ENCODE measurements around the gene XAF1.

Gene XAF1, protein sequence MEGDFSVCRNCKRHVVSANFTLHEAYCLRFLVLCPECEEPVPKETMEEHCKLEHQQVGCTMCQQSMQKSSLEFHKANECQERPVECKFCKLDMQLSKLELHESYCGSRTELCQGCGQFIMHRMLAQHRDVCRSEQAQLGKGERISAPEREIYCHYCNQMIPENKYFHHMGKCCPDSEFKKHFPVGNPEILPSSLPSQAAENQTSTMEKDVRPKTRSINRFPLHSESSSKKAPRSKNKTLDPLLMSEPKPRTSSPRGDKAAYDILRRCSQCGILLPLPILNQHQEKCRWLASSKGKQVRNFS
- total RNA-seq = 96.3 to 111 (median 97.2) reads per million in 3 donors

- no peaks in the 10 kb centered on the region for H3K9me3 ChIP-seq (ENCODE audit: control insufficient read depth, low read length)
- peak within 1 kb of the TSS; percentile 63 for H3K4me3 ChIP-seq (ENCODE audit: insufficient read depth, low read depth, low read length, poor library complexity, severe bottlenecking)
- DNase-seq = peak; percentile 7 to 21 (median 17)
- no peaks in the 10 kb centered on the region for H3K27me3 ChIP-seq (replicated peaks; ENCODE audit: control insufficient read depth, insufficient read depth, low read length, poor library complexity, severe bottlenecking)
- peaks cover 12% of the 10 kb centered on the region for H3K4me1 ChIP-seq (ENCODE audit: control insufficient read depth, insufficient read depth, low read length, poor library complexity, severe bottlenecking)
- H3K27ac ChIP-seq (ENCODE audit: insufficient read depth, low read length, poor library complexity, severe bottlenecking) = peak within 1 kb of the TSS; percentile 33
- H3K36me3 ChIP-seq (ENCODE audit: control insufficient read depth, insufficient read depth, low read length) = peaks cover 22% of the 10 kb centered on the region
Observed at GRCh38 chr17:6755731-6756184, at the start of gene XAF1. Gene XAF1, plus strand, starts transcription at chr17:6756046. Its CDS starts 33 bp downstream, at chr17:6756079.

GRCh38 chr17:6706499-6706898 lies 49.3 kb upstream of the XAF1 start:
- DNase-seq = no peak
- H3K9me3 ChIP-seq (ENCODE audit: control insufficient read depth, low read length) = no peaks in the 10 kb centered on the region
- H3K4me1 ChIP-seq (ENCODE audit: control insufficient read depth, insufficient read depth, low read length, poor library complexity, severe bottlenecking) = no peaks in the 10 kb centered on the region
- no peak overlapping the region for H3K27ac ChIP-seq (ENCODE audit: insufficient read depth, low read length, poor library complexity, severe bottlenecking)
- H3K27me3 ChIP-seq (replicated peaks; ENCODE audit: control insufficient read depth, insufficient read depth, low read length, poor library complexity, severe bottlenecking) = no peaks in the 10 kb centered on the region
- H3K36me3 ChIP-seq (ENCODE audit: control insufficient read depth, insufficient read depth, low read length) = no peaks in the 10 kb centered on the region
- no peak overlapping the region for H3K4me3 ChIP-seq (ENCODE audit: insufficient read depth, low read depth, low read length, poor library complexity, severe bottlenecking)

DNA sequence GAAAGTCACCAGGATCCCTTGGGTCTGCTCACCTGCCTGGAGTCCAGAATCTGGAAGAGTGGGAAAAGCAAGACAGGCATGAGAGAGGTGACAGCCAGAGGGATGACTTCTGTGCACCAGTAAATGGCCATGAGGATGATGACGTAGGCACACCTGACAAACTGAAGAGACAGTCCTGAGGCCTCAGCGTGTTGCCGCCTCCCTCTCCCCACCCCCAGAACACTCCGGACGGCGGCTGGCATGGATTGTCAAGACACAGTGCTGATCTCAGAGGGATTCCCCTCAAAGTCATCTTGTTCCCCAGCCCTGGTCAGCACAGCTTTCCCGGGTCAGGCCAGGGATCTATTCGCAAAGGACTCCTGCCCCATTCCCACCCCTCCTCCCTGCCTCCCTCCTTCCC lies 48.9 kb upstream of the XAF1 start:
- Histone ChIP-seq H3K9me3 (ENCODE audit: control insufficient read depth, low read length) (no peaks in the 10 kb centered on the region), H3K4me3 (ENCODE audit: insufficient read depth, low read depth, low read length, poor library complexity, severe bottlenecking) (no peak overlapping the region), H3K27me3 (replicated peaks; ENCODE audit: control insufficient read depth, insufficient read depth, low read length, poor library complexity, severe bottlenecking) (no peaks in the 10 kb centered on the region), H3K4me1 (ENCODE audit: control insufficient read depth, insufficient read depth, low read length, poor library complexity, severe bottlenecking) (no peaks in the 10 kb centered on the region), H3K36me3 (ENCODE audit: control insufficient read depth, insufficient read depth, low read length) (no peaks in the 10 kb centered on the region), H3K27ac (ENCODE audit: insufficient read depth, low read length, poor library complexity, severe bottlenecking) (no peak overlapping the region)
- DNase-seq = no peak

GRCh38 chr17:6708357-6708961 lies 47.4 kb upstream of the XAF1 start:
- Histone ChIP-seq H3K9me3 (ENCODE audit: control insufficient read depth, low read length) (no peaks in the 10 kb centered on the region), H3K36me3 (ENCODE audit: control insufficient read depth, insufficient read depth, low read length) (no peaks in the 10 kb centered on the region), H3K4me1 (ENCODE audit: control insufficient read depth, insufficient read depth, low read length, poor library complexity, severe bottlenecking) (peaks cover 2% of the 10 kb centered on the region), H3K27me3 (replicated peaks; ENCODE audit: control insufficient read depth, insufficient read depth, low read length, poor library complexity, severe bottlenecking) (no peaks in the 10 kb centered on the region), H3K4me3 (ENCODE audit: insufficient read depth, low read depth, low read length, poor library complexity, severe bottlenecking) (no peak overlapping the region), H3K27ac (ENCODE audit: insufficient read depth, low read length, poor library complexity, severe bottlenecking) (no peak overlapping the region)
- DNase-seq = no peak

- no peak for DNase-seq
- Histone ChIP-seq H3K27me3 (replicated peaks; ENCODE audit: control insufficient read depth, insufficient read depth, low read length, poor library complexity, severe bottlenecking) (no peaks in the 10 kb centered on the region), H3K27ac (ENCODE audit: insufficient read depth, low read length, poor library complexity, severe bottlenecking) (no peak overlapping the region), H3K4me3 (ENCODE audit: insufficient read depth, low read depth, low read length, poor library complexity, severe bottlenecking) (no peak overlapping the region), H3K36me3 (ENCODE audit: control insufficient read depth, insufficient read depth, low read length) (no peaks in the 10 kb centered on the region), H3K4me1 (ENCODE audit: control insufficient read depth, insufficient read depth, low read length, poor library complexity, severe bottlenecking) (peaks cover 5% of the 10 kb centered on the region), H3K9me3 (ENCODE audit: control insufficient read depth, low read length) (no peaks in the 10 kb centered on the region)
Observed at GRCh38 chr17:6710317-6710716, 45.5 kb upstream of the XAF1 start.

- no peak overlapping the region for H3K27ac ChIP-seq (ENCODE audit: insufficient read depth, low read length, poor library complexity, severe bottlenecking)
- DNase-seq = no peak
- H3K4me3 ChIP-seq (ENCODE audit: insufficient read depth, low read depth, low read length, poor library complexity, severe bottlenecking) = no peak overlapping the region
- H3K9me3 ChIP-seq (ENCODE audit: control insufficient read depth, low read length) = no peaks in the 10 kb centered on the region
- H3K27me3 ChIP-seq (replicated peaks; ENCODE audit: control insufficient read depth, insufficient read depth, low read length, poor library complexity, severe bottlenecking) = no peaks in the 10 kb centered on the region
- H3K36me3 ChIP-seq (ENCODE audit: control insufficient read depth, insufficient read depth, low read length) = no peaks in the 10 kb centered on the region
- H3K4me1 ChIP-seq (ENCODE audit: control insufficient read depth, insufficient read depth, low read length, poor library complexity, severe bottlenecking) = peaks cover 5% of the 10 kb centered on the region
Observed at GRCh38 chr17:6711081-6711674, 44.7 kb upstream of the XAF1 start.

GRCh38 chr17:6711681-6712057 lies 44.2 kb upstream of the XAF1 start:
- Histone ChIP-seq H3K4me1 (ENCODE audit: control insufficient read depth, insufficient read depth, low read length, poor library complexity, severe bottlenecking) (peaks cover 5% of the 10 kb centered on the region), H3K4me3 (ENCODE audit: insufficient read depth, low read depth, low read length, poor library complexity, severe bottlenecking) (no peak overlapping the region), H3K27ac (ENCODE audit: insufficient read depth, low read length, poor library complexity, severe bottlenecking) (no peak overlapping the region), H3K36me3 (ENCODE audit: control insufficient read depth, insufficient read depth, low read length) (no peaks in the 10 kb centered on the region), H3K9me3 (ENCODE audit: control insufficient read depth, low read length) (no peaks in the 10 kb centered on the region), H3K27me3 (replicated peaks; ENCODE audit: control insufficient read depth, insufficient read depth, low read length, poor library complexity, severe bottlenecking) (no peaks in the 10 kb centered on the region)
- DNase-seq = no peak

- H3K36me3 ChIP-seq (ENCODE audit: control insufficient read depth, insufficient read depth, low read length) = no peaks in the 10 kb centered on the region
- no peaks in the 10 kb centered on the region for H3K27me3 ChIP-seq (replicated peaks; ENCODE audit: control insufficient read depth, insufficient read depth, low read length, poor library complexity, severe bottlenecking)
- no peak for DNase-seq
- H3K27ac ChIP-seq (ENCODE audit: insufficient read depth, low read length, poor library complexity, severe bottlenecking) = no peak overlapping the region
- H3K9me3 ChIP-seq (ENCODE audit: control insufficient read depth, low read length) = no peaks in the 10 kb centered on the region
- no peak overlapping the region for H3K4me3 ChIP-seq (ENCODE audit: insufficient read depth, low read depth, low read length, poor library complexity, severe bottlenecking)
- peaks cover 5% of the 10 kb centered on the region for H3K4me1 ChIP-seq (ENCODE audit: control insufficient read depth, insufficient read depth, low read length, poor library complexity, severe bottlenecking)
Observed at GRCh38 chr17:6712058-6712853, 43.6 kb upstream of the XAF1 start.

- no peaks in the 10 kb centered on the region for H3K9me3 ChIP-seq (ENCODE audit: control insufficient read depth, low read length)
- H3K27me3 ChIP-seq (replicated peaks; ENCODE audit: control insufficient read depth, insufficient read depth, low read length, poor library complexity, severe bottlenecking) = no peaks in the 10 kb centered on the region
- H3K27ac ChIP-seq (ENCODE audit: insufficient read depth, low read length, poor library complexity, severe bottlenecking) = no peak overlapping the region
- no peak for DNase-seq
- H3K36me3 ChIP-seq (ENCODE audit: control insufficient read depth, insufficient read depth, low read length) = no peaks in the 10 kb centered on the region
- no peak overlapping the region for H3K4me3 ChIP-seq (ENCODE audit: insufficient read depth, low read depth, low read length, poor library complexity, severe bottlenecking)
- peaks cover 5% of the 10 kb centered on the region for H3K4me1 ChIP-seq (ENCODE audit: control insufficient read depth, insufficient read depth, low read length, poor library complexity, severe bottlenecking)
Observed at GRCh38 chr17:6712854-6713129, 43.1 kb upstream of the XAF1 start.

Measured in effector memory CD4-positive, alpha-beta T cell (primary cell).